Raji (cell line): ENCODE results near the gene SERINC5.

Source experiments
- POLR2A ChIP-seq: IDR thresholded peaks from 2 replicates; pipeline ENCODE4 v1.6.1; 2011; ENCODE audit warnings: low read depth, low read length, control low read depth; ENCODE audit not compliant: insufficient read depth

SERINC5 gene

DNA sequence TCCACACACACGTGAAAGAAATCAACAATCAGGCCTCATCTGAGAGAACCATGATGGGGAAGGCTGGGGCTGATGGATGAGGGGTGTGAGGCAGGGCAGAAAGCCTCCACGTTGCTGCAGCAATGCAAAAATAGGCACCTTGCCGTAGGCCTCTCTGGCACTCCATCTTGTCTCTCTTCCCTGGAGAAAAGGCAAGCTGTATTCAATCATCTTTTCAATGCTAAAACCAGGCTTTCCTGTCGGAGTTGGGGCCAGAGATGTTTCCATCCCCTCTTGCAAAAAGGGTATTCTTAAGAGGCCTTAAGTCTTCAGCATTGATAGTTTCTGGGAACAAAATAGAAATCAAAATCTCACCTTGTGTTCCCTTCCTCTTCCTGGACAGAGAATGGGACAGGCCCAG lies 139.8 kb downstream of the SERINC5 start:
- TF ChIP-seq POLR2A: no peak

DNA sequence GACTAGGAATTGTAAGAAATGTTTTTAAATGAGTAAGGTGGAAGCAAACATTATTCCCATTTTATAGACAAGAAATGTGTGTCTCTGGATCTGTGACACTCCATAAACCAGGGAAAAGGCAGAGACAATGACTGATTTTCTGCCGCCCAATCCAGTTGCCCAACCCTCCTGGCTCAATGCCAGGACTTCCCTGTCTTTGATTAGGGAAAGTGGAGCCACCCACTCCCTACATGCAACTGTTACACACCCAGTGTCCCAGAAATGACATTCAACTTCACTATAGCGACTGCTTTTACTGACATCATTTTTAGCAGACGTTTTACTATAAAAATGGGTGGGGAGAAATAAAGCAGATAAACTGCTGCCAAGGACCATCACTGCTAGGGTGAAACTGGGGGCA lies 141.0 kb downstream of the SERINC5 start:
- no peak for TF ChIP-seq POLR2A

GRCh38 chr5:80109646-80110478 lies 146.0 kb downstream of the SERINC5 start:
- TF ChIP-seq POLR2A: no peak

DNA sequence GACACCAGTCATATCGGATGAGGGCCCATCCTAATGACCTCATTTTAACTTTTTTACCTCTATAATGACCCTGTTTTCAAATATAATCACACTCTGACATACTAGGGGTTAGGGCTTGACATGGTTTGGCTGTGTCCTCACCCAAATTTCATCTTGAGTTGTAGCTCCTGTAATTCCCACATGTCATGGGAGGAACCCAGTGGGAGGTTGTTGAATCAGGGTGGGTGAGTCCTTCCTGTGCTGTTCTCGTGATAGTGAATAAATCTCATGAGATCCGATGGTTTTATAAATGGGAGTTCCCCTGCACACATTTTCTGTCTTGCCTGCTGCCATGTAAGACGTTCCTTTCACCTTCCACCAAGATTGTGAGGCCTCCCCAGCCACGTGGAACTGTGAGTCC lies 148.9 kb downstream of the SERINC5 start:
- TF ChIP-seq POLR2A: no peak

DNA sequence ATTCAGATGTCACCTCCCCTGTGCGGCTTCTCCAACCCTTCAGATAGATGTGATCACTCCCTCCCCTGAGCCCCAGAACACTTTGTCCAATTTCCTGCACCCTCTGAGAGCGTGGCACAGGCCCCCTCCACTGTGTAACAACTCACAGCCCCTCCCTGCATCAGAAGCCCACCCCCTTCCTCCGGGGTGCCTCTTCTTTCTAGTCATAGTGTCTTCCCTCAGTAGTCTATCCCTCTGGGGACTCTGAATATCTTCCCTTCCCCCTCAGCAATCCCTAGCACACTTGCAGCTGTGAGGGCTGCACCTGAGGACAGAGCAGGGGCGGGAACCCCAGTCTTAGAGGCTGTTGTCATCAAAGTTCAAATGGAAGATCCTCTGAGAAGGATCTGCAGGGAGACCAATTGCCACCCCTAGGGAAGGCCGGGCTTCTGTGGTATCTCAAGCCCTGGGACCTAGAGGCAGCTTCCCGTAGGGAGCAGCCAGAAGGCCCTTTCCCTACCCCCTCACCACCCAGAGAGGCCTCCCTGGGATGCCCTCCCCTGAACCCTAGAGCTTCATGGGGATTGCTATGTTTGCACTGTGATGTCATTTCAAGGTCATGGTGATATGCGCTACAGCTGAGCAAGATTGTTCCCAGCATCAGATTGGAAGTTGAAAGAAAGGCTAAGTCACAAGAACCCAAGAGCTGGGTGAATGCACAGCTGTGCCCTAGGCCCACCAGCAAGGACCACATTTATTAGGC lies 150.0 kb downstream of the SERINC5 start:
- TF ChIP-seq POLR2A: no peak

GRCh38 chr5:80103371-80103770 lies 152.5 kb downstream of the SERINC5 start:
- TF ChIP-seq POLR2A: no peak

DNA sequence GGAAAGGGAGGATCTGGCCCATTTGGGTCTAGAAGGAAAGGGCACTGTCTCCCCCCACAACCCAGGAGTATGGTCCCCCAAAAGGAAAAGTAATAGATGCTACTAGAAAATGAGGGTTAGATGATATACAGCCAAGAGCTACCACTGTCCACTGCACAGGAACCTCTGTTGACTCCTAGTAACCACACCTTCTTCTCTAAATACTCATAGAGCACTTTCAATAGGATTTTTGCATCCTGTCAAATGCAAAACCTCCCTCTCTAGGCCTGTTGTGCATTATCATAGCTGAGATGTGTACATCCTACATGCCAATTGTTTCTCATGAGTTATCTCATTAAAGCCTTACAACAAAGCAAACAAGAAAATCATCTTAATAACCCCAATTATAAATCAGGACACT lies 153.9 kb downstream of the SERINC5 start:
- TF ChIP-seq POLR2A: no peak

DNA sequence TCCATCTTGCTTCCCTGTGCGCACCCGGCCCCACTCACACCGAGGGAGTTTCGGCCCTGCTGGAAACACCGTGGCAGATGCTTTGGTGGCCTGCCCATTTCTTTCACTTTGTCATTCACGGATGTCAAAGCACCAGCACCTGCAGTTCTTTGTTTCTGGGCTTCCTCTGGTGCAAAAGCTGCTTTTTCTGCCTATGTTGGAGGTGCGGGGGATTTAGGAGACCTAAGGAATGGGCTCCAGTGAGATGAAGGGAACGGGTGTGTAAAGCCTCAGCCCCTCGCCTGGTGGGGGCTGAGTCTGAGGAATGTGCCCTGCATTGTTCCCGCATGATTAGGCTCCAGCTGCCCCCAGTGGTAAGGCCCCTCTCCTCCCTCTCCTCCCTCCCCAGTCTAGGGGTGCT lies 158.4 kb downstream of the SERINC5 start:
- no peak for TF ChIP-seq POLR2A

DNA sequence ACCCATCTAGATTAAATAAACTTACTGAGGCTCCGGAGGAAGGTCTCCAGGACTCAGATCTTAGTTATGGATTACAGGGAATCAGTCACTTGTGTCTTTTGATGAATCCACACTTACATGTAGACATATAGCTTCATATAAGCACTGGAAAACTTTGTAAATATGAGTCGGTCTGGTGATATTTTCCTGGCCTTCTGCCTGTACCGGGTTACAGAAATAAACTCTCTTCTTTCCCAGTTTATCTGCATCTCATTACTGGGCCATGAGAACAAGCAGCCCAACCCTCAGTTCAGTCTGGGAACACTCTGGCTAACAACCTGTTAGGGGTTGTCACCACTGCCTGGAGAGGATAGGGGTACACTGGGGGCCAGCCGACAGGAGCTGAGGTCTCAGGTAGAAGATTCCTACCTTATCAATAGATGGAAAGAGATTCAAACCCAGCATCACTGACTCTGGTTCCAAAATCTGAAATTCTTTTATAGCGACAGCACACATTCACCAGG lies 161.6 kb downstream of the SERINC5 start:
- no peak for TF ChIP-seq POLR2A

- no peak for TF ChIP-seq POLR2A
These were observed 162.1 kb downstream of the SERINC5 start for GRCh38 chr5:80093796-80094195.

- TF ChIP-seq POLR2A: no peak
These were observed 163.3 kb downstream of the SERINC5 start for GRCh38 chr5:80092486-80093107.

GRCh38 chr5:80090884-80091166 lies 165.0 kb downstream of the SERINC5 start:
- TF ChIP-seq POLR2A: no peak

- TF ChIP-seq POLR2A: no peak
These were observed 172.6 kb downstream of the SERINC5 start for GRCh38 chr5:80083101-80083890.

- no peak for TF ChIP-seq POLR2A
These were observed 173.1 kb downstream of the SERINC5 start for GRCh38 chr5:80082731-80083100.

GRCh38 chr5:80082281-80082680 lies 173.6 kb downstream of the SERINC5 start:
- no peak for TF ChIP-seq POLR2A
